ENCODE data around the gene GJC3. TPM values are rescaled to one million over a fixed set of nuclear protein-coding genes. Genes with fewer than 3 reads are reported as not detected.

The GJC3 gene
- total and polyA plus RNA-seq, 2 of the 13 experiments (the other 11 are each of a cell fraction or from before 2014, with no cell fraction given) = 0.75 to 1.4 TPM

DNA sequence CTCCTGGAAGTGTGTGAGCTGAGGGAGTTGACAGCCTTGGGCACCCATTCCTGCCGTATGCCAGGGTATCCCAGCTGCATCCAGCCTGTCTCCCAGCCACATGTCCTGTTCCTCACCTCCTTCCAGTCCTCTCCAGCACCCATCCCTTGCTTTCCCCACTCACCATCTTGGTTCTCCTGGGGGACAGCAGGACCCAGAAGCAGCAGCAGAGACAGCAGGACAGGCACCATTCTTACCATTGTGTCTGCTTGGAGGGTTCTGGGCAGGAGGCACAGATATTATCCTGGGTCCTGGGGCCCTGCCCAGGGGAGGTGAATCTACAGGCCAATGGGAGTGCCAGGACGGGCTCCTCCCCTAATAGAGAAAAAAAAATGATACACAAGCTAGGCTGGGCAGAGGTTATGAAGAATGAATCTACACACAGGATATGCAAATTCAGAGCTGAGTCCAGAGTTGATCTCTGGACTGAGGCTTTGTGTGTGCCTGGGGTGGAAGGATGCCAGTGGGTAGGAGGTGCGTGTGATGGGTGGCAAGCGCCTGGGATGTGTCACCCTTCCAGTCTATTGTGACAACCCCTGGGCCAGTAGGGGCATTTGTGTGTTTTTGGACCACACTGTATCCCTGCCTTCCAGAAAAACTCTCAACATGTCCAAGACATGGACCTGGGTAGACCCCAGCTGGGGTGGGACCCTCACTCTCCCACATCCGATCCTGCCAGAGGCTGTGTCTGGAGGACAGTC is 46.5 kb upstream of the GJC3 start, which contains the start of gene AZGP1 (continued):
- TF ChIP-seq DMTF1 (CRISPR knock-in tag; IDR thresholded peaks at IDR 0.05) = no peak
- no peak for TF ChIP-seq ZBTB44 (CRISPR knock-in tag; IDR thresholded peaks at IDR 0.05)
- no peak for TF ChIP-seq ZBTB42 (CRISPR knock-in tag; IDR thresholded peaks at IDR 0.05)
- peak; percentile 84 for TF ChIP-seq POLR2AphosphoS5 (IDR thresholded peaks at IDR 0.05; ENCODE audit: low read depth, low read length)
- no peak for TF ChIP-seq MLLT10 (CRISPR knock-in tag; IDR thresholded peaks at IDR 0.05)
- TF ChIP-seq ZFP37 (CRISPR knock-in tag; IDR thresholded peaks at IDR 0.05; ENCODE audit: borderline replicate concordance) = no peak; the same call in 1 of the 2 replicates
- TF ChIP-seq, protein P1, sequence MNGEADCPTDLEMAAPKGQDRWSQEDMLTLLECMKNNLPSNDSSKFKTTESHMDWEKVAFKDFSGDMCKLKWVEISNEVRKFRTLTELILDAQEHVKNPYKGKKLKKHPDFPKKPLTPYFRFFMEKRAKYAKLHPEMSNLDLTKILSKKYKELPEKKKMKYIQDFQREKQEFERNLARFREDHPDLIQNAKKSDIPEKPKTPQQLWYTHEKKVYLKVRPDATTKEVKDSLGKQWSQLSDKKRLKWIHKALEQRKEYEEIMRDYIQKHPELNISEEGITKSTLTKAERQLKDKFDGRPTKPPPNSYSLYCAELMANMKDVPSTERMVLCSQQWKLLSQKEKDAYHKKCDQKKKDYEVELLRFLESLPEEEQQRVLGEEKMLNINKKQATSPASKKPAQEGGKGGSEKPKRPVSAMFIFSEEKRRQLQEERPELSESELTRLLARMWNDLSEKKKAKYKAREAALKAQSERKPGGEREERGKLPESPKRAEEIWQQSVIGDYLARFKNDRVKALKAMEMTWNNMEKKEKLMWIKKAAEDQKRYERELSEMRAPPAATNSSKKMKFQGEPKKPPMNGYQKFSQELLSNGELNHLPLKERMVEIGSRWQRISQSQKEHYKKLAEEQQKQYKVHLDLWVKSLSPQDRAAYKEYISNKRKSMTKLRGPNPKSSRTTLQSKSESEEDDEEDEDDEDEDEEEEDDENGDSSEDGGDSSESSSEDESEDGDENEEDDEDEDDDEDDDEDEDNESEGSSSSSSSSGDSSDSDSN (CRISPR knock-in tag; IDR thresholded peaks at IDR 0.05) = peak; percentile 27; the same call in 1 of the 2 replicates
- 0 out of 2 replicates have a peak, but pooled peaks have one; percentile 31 for TF ChIP-seq ZNF263 (CRISPR knock-in tag; IDR thresholded peaks at IDR 0.05)
- no peak for TF ChIP-seq HMGA1 (CRISPR knock-in tag; conservative IDR thresholded peaks at IDR 0.05)
- TF ChIP-seq KAT7 (CRISPR knock-in tag; IDR thresholded peaks at IDR 0.05; ENCODE audit: borderline replicate concordance) = no peak
- 0 out of 2 replicates have a peak, but pooled peaks have one; percentile 28 for TF ChIP-seq ZNF766 (CRISPR knock-in tag; IDR thresholded peaks at IDR 0.05; ENCODE audit: borderline replicate concordance)
- TF ChIP-seq, protein P2, sequence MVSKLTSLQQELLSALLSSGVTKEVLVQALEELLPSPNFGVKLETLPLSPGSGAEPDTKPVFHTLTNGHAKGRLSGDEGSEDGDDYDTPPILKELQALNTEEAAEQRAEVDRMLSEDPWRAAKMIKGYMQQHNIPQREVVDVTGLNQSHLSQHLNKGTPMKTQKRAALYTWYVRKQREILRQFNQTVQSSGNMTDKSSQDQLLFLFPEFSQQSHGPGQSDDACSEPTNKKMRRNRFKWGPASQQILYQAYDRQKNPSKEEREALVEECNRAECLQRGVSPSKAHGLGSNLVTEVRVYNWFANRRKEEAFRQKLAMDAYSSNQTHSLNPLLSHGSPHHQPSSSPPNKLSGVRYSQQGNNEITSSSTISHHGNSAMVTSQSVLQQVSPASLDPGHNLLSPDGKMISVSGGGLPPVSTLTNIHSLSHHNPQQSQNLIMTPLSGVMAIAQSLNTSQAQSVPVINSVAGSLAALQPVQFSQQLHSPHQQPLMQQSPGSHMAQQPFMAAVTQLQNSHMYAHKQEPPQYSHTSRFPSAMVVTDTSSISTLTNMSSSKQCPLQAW (CRISPR knock-in tag; IDR thresholded peaks at IDR 0.05) = peak; percentile 57; the same call in 1 of the 2 replicates
- no peak for TF ChIP-seq CHD2 (IDR thresholded peaks at IDR 0.05; ENCODE audit: low read depth, low read length)
- no peak for TF ChIP-seq ZNF773 (CRISPR knock-in tag; IDR thresholded peaks at IDR 0.05; ENCODE audit: borderline replicate concordance)
- peak; percentile 67; the same call in 1 of the 2 replicates for TF ChIP-seq FOXK1 (CRISPR knock-in tag; IDR thresholded peaks at IDR 0.05; ENCODE audit: borderline replicate concordance, low read depth)
- peak; percentile 42 for TF ChIP-seq IRF2 (CRISPR knock-in tag; IDR thresholded peaks at IDR 0.05)
- no peak for TF ChIP-seq KLF9 (CRISPR knock-in tag; IDR thresholded peaks at IDR 0.05; ENCODE audit: low read depth)
- TF ChIP-seq ZBTB38 (CRISPR knock-in tag; IDR thresholded peaks at IDR 0.05) = 0 out of 2 replicates have a peak, but pooled peaks have one; percentile 31
- TF ChIP-seq RFX5 (IDR thresholded peaks at IDR 0.05; ENCODE audit: low read depth, low read length) = no peak
- TF ChIP-seq KLF6 (CRISPR knock-in tag; IDR thresholded peaks at IDR 0.05) = peak; percentile 66; the same call in 1 of the 2 replicates
- TF ChIP-seq ZNF33B (CRISPR knock-in tag; IDR thresholded peaks at IDR 0.05) = no peak
- TF ChIP-seq ATRX (CRISPR knock-in tag; IDR thresholded peaks at IDR 0.05; ENCODE audit: borderline replicate concordance) = no peak
- TF ChIP-seq ZNF138 (CRISPR knock-in tag; IDR thresholded peaks at IDR 0.05; ENCODE audit: low read depth) = no peak

All from HepG2 (cell line).